ENCODE results near the gene HJV. TPM values are rescaled to one million over a fixed set of nuclear protein-coding genes. Genes with fewer than 3 reads are reported as not detected.
A peak's percentile ranks its signal among the peaks of the same experiment; 100 is the strongest.
"Not testable (repeated sequence)": the region's sequence is repeated elsewhere in the genome, so short reads cannot be mapped to it uniquely, and the experiment has no call there.

Gene HJV
- total RNA-seq, 2 experiments from 2014 or later = not detected

DNA sequence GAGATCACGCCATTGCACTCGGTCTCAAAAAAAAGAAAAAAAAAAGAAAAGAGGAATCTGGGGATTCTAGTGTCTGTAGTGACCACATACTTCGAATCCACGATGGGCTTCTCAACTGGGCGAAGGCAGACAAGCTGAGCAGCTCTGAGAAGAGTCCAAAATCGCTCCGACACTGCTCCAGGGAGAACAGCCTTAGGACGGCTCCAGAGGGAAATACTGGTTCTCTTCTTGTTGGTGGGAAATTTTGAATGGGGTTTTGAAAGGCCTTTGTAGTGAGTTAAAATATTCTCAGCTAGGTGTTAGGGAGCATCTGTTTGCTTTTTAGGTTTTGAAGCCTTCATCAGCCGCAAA is 18.3 kb upstream of the HJV start:
- intact Hi-C loops (cut with DNase I, micrococcal nuclease) = loop anchor here in 1 of 2 experiments (5.0 kb wide), 1 partner anchor 113 kb away; the partner anchor contains the start of gene RBM8A
- ATAC-seq (no peak), DNase-seq (no peak)
- H3K36me3 Mint-ChIP-seq (ENCODE audit: low read depth) = peaks cover 11% of the 10 kb centered on the region
- H3K4me3 Mint-ChIP-seq = peak overlapping the region; percentile 95
- peaks cover 2% of the 10 kb centered on the region for H3K27me3 Mint-ChIP-seq
- POLR2A ChIA-PET = interaction anchor here (8.8 kb wide), 1 partner anchor 12 kb away, joined by 228 read pairs; no protein-coding TSS in a partner anchor
- H3K4me1 Mint-ChIP-seq = peaks cover 29% of the 10 kb centered on the region
- CTCF ChIA-PET = interaction anchor here (0.9 to 9.5 kb wide), 5 partner anchors 12 to 181 kb away, joined by 3 to 76 read pairs (median 4); partner anchors contain the start of genes ANKRD34A, PIAS3 and POLR3GL
- H3K9me3 Mint-ChIP-seq (ENCODE audit: low read depth) = no peaks in the 10 kb centered on the region
- H3K27ac Mint-ChIP-seq = peak overlapping the region; percentile 98

DNA sequence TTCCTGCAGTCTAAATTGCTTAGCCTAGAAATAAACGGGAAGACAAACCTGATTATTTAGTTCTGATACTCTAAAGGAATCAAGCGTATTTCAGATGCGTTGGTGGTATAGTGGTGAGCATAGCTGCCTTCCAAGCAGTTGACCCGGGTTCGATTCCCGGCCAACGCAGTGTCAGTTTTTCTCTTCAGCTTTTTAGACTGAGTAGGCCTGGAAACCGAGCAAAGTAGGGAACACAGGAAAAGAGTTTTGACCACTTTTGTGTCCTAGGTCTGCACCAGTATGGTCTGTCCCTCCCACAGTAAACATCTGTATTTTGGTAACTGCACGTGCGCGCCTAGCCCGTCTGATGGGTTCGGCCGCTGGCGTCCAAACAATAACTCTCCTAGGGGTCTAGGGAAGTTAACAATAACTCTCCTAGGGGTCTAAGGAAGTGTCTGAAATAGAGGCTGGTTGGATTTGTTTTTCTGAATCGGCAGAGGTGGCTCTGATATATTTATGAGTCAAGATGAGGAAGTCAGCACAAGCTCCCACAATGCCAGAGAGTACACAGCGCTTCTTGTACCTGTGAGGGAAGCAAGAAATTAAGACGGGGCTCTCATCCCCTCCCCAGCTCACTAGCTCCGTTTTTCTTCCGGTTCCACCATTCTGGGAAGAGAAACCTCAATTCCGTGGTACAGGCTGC is 15.6 kb upstream of the HJV start:
- peaks cover 2% of the 10 kb centered on the region for H3K27me3 Mint-ChIP-seq
- peaks cover 36% of the 10 kb centered on the region for H3K4me1 Mint-ChIP-seq
- peak overlapping the region; percentile 95 for H3K4me3 Mint-ChIP-seq
- H3K9me3 Mint-ChIP-seq (ENCODE audit: low read depth) = no peaks in the 10 kb centered on the region
- DNase-seq = peak; percentile 91
- intact Hi-C loops (cut with DNase I, micrococcal nuclease) = loop anchor here (1.0 to 5.0 kb wide), 6 partner anchors 15 to 110 kb away; partner anchors contain the start of genes RBM8A (in 2 of the 2), ANKRD34A (in 1 of the 2), POLR3GL (in 1 of the 2) and TXNIP (in 1 of the 2)
- H3K27ac Mint-ChIP-seq = peak overlapping the region; percentile 98
- CTCF ChIA-PET = interaction anchor here (0.7 to 9.5 kb wide), 11 partner anchors 10 to 178 kb away, joined by 3 to 76 read pairs (median 4); partner anchors contain the start of genes ANKRD34A and PIAS3
- POLR2A ChIA-PET = interaction anchor here (0.6 to 8.8 kb wide), 8 partner anchors 11 to 179 kb away, joined by 3 to 228 read pairs (median 3); partner anchors contain the start of genes LIX1L, PIAS3 and RBM8A
- peaks cover 11% of the 10 kb centered on the region for H3K36me3 Mint-ChIP-seq (ENCODE audit: low read depth)
- peak; percentile 45 for ATAC-seq

DNA sequence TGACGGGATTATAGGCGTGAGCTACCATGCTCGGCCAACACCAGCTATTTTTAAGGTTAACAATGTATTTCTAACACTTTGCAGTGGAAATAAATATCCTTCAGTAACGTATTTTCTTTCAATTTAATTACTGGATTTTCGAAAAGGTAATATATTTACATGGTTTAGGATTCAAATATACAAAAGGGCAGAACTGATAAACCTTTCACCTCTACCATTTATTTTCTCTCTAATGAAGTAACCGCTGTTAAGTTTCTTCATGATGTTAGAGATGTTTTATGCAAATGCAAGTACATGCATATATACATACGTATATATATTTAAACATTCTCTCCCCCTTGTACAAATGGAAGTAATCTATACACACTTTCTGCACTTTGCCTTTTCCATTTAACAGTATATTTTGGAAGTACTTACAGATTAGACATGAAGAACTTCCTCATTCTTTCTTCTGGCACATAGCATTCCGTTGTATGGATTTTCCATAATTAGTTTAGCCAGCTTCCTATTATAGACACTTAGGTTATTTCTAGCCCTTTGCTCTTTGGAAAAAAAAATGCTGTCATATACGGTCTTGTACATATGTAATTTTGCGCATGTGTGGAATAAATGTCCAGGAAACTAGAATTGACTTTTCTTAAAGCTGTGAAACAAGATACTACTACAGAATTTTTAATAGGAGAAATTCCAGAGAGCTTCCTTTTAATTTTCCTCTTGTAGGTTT is 14.9 kb upstream of the HJV start:
- ATAC-seq (no peak), DNase-seq (no peak)
- peak overlapping the region; percentile 98 for H3K27ac Mint-ChIP-seq
- H3K4me3 Mint-ChIP-seq = peak overlapping the region; percentile 95
- peaks cover 4% of the 10 kb centered on the region for H3K27me3 Mint-ChIP-seq
- intact Hi-C loops (cut with DNase I, micrococcal nuclease) = loop anchor here (1.0 to 5.0 kb wide), 2 partner anchors 40 to 109 kb away; partner anchors contain the start of genes RBM8A (in 1 of the 2) and TXNIP (in 1 of the 2)
- H3K4me1 Mint-ChIP-seq = peaks cover 36% of the 10 kb centered on the region
- H3K9me3 Mint-ChIP-seq (ENCODE audit: low read depth) = no peaks in the 10 kb centered on the region
- peaks cover 11% of the 10 kb centered on the region for H3K36me3 Mint-ChIP-seq (ENCODE audit: low read depth)
- ChIA-PET POLR2A (interaction anchor here (0.6 to 8.8 kb wide), 9 partner anchors 15 to 178 kb away, joined by 3 to 228 read pairs (median 3); partner anchors contain the start of genes HJV, LIX1L, PEX11B and PIAS3), CTCF (interaction anchor here (0.7 to 9.5 kb wide), 12 partner anchors 11 to 191 kb away, joined by 3 to 76 read pairs (median 4); partner anchors contain the start of genes ANKRD34A and NUDT17)

DNA sequence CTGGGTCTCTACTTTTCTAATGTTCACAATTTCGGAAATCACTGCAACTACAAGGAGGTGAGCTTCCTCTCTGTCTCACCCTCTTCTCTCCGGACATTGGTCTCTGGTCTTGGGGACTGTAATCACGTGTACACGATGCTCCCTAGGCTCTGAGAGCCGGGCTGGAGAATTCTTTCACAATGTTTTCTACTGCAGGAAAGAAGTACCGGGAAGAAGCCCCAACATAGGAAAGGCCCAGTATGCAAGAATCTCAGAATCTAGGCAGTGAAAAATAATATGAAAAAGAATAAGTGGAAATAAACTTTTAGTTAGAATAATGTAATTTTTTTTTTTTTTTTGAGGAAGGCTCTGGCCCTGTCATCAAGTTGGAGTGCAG is 13.5 kb upstream of the HJV start:
- ChIA-PET POLR2A (interaction anchor here (1.0 to 8.8 kb wide), 5 partner anchors 14 to 190 kb away, joined by 3 to 228 read pairs (median 5); partner anchors contain the start of genes HJV, NUDT17 and PEX11B), CTCF (interaction anchor here (0.7 to 9.5 kb wide), 8 partner anchors 12 to 208 kb away, joined by 3 to 76 read pairs (median 4); partner anchors contain the start of gene NUDT17)
- intact Hi-C loops (cut with DNase I, micrococcal nuclease) = loop anchor here (1.0 to 5.0 kb wide), 7 partner anchors 22 to 176 kb away; partner anchors contain the start of genes LIX1L (in 1 of the 2), PIAS3 (in 1 of the 2), RBM8A (in 1 of the 2) and TXNIP (in 1 of the 2)
- peak overlapping the region; percentile 24 for H3K27ac Mint-ChIP-seq
- no peaks in the 10 kb centered on the region for H3K9me3 Mint-ChIP-seq (ENCODE audit: low read depth)
- DNase-seq = no peak
- no peak for ATAC-seq
- H3K4me1 Mint-ChIP-seq = peaks cover 35% of the 10 kb centered on the region
- peaks cover 4% of the 10 kb centered on the region for H3K27me3 Mint-ChIP-seq
- peaks cover 11% of the 10 kb centered on the region for H3K36me3 Mint-ChIP-seq (ENCODE audit: low read depth)
- peak overlapping the region; percentile 95 for H3K4me3 Mint-ChIP-seq

DNA sequence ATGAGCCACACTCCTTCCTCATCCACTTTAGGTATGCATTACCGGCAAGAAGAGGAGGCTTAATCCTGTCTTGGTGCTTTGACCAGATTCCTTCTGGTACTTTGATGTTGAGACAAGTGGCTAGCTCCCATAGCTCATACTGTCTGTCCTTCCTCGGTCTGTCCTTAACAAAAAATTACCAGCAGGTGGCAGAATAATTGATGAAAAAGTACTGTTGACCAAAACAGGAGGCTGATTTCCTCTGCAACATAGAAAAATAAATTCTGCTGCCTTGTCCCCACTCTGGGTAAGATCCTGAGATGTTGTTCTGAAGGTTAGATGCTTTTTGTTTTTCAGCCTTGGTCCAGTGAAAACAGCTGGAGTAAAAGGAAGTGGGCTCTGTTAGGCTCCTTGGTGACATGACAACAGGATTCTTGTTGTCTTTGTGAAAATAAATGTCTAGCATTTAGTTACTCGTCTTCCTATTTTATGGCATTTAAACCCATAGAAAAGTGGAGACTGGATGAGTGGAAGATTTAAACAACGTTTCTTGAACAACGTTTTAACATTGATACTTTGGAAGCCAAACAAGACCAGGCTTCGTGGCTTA is 11.2 kb upstream of the HJV start:
- DNase-seq (no peak), ATAC-seq (no peak)
- ChIA-PET CTCF (interaction anchor here (0.6 to 9.5 kb wide), 14 partner anchors 11 to 188 kb away, joined by 3 to 76 read pairs (median 4); partner anchors contain the start of genes ANKRD34A, HJV, LIX1L and NUDT17), POLR2A (interaction anchor here (0.6 to 1.0 kb wide), 5 partner anchors 15 to 232 kb away, joined by 3 to 9 read pairs (median 6); no protein-coding TSS in a partner anchor)
- Mint-ChIP-seq H3K27ac (no peak overlapping the region), H3K9me3 (ENCODE audit: low read depth) (no peaks in the 10 kb centered on the region), H3K36me3 (ENCODE audit: low read depth) (peaks cover 5% of the 10 kb centered on the region), H3K4me3 (no peak overlapping the region), H3K4me1 (peaks cover 24% of the 10 kb centered on the region), H3K27me3 (peaks cover 2% of the 10 kb centered on the region)
- intact Hi-C loops (cut with DNase I, micrococcal nuclease) = loop anchor here in 1 of 2 experiments (1.0 kb wide), 1 partner anchor 14 kb away; no protein-coding TSS in a partner anchor

DNA sequence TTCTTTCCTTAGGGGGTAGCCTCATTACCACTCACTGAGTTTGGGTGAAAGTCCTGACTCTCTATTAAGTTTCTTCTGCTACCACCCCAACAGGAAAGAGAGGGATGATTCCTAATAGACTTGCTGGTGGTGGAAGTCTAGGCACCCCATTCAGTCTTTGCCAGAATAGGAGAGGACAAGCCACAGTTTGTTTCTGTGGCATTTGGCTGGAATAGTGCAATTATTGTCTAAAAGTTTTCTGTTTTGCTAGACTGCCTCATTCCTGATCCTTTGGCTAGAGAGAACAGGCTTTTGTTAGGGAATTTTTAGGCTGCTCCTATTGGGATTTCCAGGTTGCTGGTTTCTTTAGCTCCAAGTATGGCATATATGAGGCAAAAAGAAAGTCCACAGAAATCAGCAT is 9.9 kb upstream of the HJV start:
- H3K36me3 Mint-ChIP-seq (ENCODE audit: low read depth) = peaks cover 3% of the 10 kb centered on the region
- H3K4me3 Mint-ChIP-seq = no peak overlapping the region
- ATAC-seq (no peak), DNase-seq (no peak)
- H3K27ac Mint-ChIP-seq = no peak overlapping the region
- intact Hi-C loops (cut with DNase I, micrococcal nuclease) = no loop called here
- ChIA-PET POLR2A (no interaction called here), CTCF (interaction anchor here (0.6 to 9.5 kb wide), 7 partner anchors 13 to 186 kb away, joined by 3 to 76 read pairs (median 4); partner anchors contain the start of gene NUDT17)
- H3K9me3 Mint-ChIP-seq (ENCODE audit: low read depth) = no peaks in the 10 kb centered on the region
- peaks cover 20% of the 10 kb centered on the region for H3K4me1 Mint-ChIP-seq
- H3K27me3 Mint-ChIP-seq = peaks cover 2% of the 10 kb centered on the region

DNA sequence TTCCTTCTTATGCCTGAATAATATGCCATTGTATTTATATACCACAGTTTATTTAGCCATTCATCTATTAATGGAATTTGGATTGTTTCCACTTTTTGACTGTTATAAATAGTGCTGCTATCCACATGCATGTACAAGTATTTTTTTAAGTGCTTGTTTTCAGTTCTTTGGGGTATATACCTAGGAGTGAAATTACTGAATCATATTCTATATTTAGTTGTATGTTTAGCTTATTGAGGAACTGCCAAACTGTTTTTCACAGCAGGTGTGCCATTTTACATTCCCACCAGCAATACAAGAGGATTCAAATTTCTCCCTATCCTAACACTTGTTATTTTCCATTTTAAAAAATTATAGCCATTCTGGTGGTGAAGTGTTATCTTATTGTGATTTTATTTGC is 7.6 kb upstream of the HJV start:
- H3K4me1 Mint-ChIP-seq = peaks cover 4% of the 10 kb centered on the region
- ChIA-PET POLR2A (no interaction called here), CTCF (no interaction called here)
- DNase-seq (no peak), ATAC-seq (no peak)
- no peak overlapping the region for H3K4me3 Mint-ChIP-seq
- H3K36me3 Mint-ChIP-seq (ENCODE audit: low read depth) = no peaks in the 10 kb centered on the region
- no peaks in the 10 kb centered on the region for H3K9me3 Mint-ChIP-seq (ENCODE audit: low read depth)
- peaks cover 3% of the 10 kb centered on the region for H3K27me3 Mint-ChIP-seq
- no peak overlapping the region for H3K27ac Mint-ChIP-seq
- intact Hi-C loops (cut with DNase I, micrococcal nuclease) = no loop called here

DNA sequence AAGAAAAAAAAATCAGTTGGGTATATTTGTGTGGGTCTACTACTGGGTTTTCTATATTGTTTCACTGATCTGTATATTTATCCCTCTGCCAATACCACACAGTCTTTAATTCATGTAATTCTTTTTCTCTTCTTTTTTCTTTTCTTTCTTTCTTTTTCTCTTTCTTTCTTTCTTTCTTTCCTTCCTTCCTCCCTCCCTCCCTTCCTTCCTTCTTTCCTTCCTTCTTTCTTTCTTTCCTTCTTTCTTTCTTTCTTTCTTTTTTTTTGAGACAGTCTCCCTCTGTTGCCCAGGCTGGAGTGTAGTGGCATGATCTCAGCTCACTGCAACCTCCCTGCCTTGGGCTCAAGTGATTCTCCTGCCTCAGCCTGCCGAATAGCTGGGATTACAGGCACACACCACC is 5.1 kb upstream of the HJV start:
- ATAC-seq; H3K4me1 Mint-ChIP-seq; H3K36me3 Mint-ChIP-seq (ENCODE audit: low read depth); H3K9me3 Mint-ChIP-seq (ENCODE audit: low read depth); DNase-seq; intact Hi-C loops (cut with DNase I, micrococcal nuclease); H3K27ac Mint-ChIP-seq; H3K4me3 Mint-ChIP-seq; H3K27me3 Mint-ChIP-seq: not testable (repeated sequence)
- ChIA-PET CTCF (interaction anchor here (0.9 to 1.3 kb wide), 2 partner anchors 10 to 118 kb away, joined by 3 to 4 read pairs; no protein-coding TSS in a partner anchor), POLR2A (interaction anchor here (1.0 kb wide), 1 partner anchor 25 kb away, joined by 3 read pairs; no protein-coding TSS in a partner anchor)

DNA sequence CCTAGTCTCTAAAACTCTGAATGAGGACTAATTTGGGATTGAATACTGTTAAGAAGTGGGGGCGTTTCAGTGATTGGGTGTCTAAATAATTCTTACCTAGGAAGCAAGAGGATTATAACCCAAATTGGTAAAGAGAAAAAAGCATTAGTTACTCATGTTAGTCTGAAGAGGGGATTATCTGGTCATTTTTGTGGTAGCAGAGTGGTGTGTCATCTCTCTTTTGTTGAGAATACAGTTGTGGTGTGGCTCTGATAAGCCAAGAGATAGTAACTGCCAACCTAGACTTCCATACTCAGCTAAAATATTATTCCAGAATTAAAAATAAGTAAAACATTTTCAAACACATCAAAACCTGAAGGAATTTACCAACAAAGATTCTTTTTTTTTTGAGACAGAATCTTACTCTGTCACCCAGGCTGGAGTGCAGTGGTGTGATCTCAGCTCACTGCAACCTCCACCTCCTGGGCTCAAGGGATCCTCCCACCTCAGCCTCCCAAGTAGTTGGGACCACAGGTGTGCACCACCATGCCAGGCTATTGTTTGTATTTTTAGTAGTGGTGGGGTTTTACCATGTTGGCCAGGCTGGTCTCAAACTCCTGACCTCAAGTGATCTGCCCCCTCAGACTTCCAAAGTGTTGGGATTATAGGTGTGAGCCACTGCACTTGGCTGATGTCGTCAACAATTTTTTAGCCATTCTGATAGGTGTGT is 4.4 kb upstream of the HJV start:
- H3K27me3 Mint-ChIP-seq; H3K4me1 Mint-ChIP-seq; ATAC-seq; H3K4me3 Mint-ChIP-seq; H3K9me3 Mint-ChIP-seq (ENCODE audit: low read depth); H3K36me3 Mint-ChIP-seq (ENCODE audit: low read depth); intact Hi-C loops (cut with DNase I, micrococcal nuclease); H3K27ac Mint-ChIP-seq; DNase-seq: not testable (repeated sequence)
- ChIA-PET POLR2A (interaction anchor here (1.0 kb wide), 1 partner anchor 26 kb away, joined by 3 read pairs; no protein-coding TSS in a partner anchor), CTCF (interaction anchor here (0.6 to 1.3 kb wide), 3 partner anchors 9 to 160 kb away, joined by 3 to 4 read pairs (median 3); no protein-coding TSS in a partner anchor)
